ENCODE measurements around the gene ATP5PO. TPM values are rescaled to one million over a fixed set of nuclear protein-coding genes. Genes with fewer than 3 reads are reported as not detected.

The ATP5PO gene
- total RNA-seq, 1 donor from 2014 or later = 168 TPM

- Mint-ChIP-seq H3K27ac (no peak overlapping the region), H3K36me3 (ENCODE audit: low read depth) (peaks cover 46% of the 10 kb centered on the region), H3K4me1 (ENCODE audit: low read depth) (peaks cover 29% of the 10 kb centered on the region), H3K9me3 (no peaks in the 10 kb centered on the region), H3K27me3 (ENCODE audit: insufficient read depth) (no peaks in the 10 kb centered on the region), H3K4me3 (no peak overlapping the region)
- no peak for DNase-seq (ENCODE audit: low spot score)
- intact Hi-C loops (cut with micrococcal nuclease) = no loop called here
Measured at GRCh38 chr21:33909756-33910155, 5.8 kb downstream of the ATP5PO start.

- Mint-ChIP-seq H3K27me3 (ENCODE audit: insufficient read depth) (no peaks in the 10 kb centered on the region), H3K36me3 (ENCODE audit: low read depth) (peaks cover 45% of the 10 kb centered on the region), H3K4me3 (no peak overlapping the region), H3K4me1 (ENCODE audit: low read depth) (peaks cover 21% of the 10 kb centered on the region), H3K27ac (no peak overlapping the region), H3K9me3 (no peaks in the 10 kb centered on the region)
- intact Hi-C loops (cut with micrococcal nuclease) = no loop called here
- no peak for DNase-seq (ENCODE audit: low spot score)
Measured at GRCh38 chr21:33908760-33909159, 6.8 kb downstream of the ATP5PO start.

- peaks cover 14% of the 10 kb centered on the region for H3K4me1 Mint-ChIP-seq (ENCODE audit: low read depth)
- H3K27ac Mint-ChIP-seq = no peak overlapping the region
Measured at GRCh38 chr21:33904041-33904440, 11.6 kb downstream of the ATP5PO start.

GRCh38 chr21:33902349-33902748 is 13.3 kb downstream of the ATP5PO start:
- DNase-seq (ENCODE audit: low spot score) = no peak
- intact Hi-C loops (cut with micrococcal nuclease) = no loop called here
- Mint-ChIP-seq H3K27ac (no peak overlapping the region), H3K4me1 (ENCODE audit: low read depth) (peaks cover 10% of the 10 kb centered on the region), H3K4me3 (no peak overlapping the region), H3K9me3 (no peaks in the 10 kb centered on the region), H3K36me3 (ENCODE audit: low read depth) (peaks cover 42% of the 10 kb centered on the region), H3K27me3 (ENCODE audit: insufficient read depth) (no peaks in the 10 kb centered on the region)

More at GRCh38 chr21:33904041-33904440, 11.6 kb downstream of the ATP5PO start:
- Mint-ChIP-seq H3K4me3 (no peak overlapping the region), H3K36me3 (ENCODE audit: low read depth) (peaks cover 49% of the 10 kb centered on the region), H3K9me3 (no peaks in the 10 kb centered on the region), H3K27me3 (ENCODE audit: insufficient read depth) (no peaks in the 10 kb centered on the region)
- intact Hi-C loops (cut with micrococcal nuclease) = no loop called here
- DNase-seq (ENCODE audit: low spot score) = no peak

- H3K4me3 Mint-ChIP-seq = no peak overlapping the region
Measured at GRCh38 chr21:33901412-33902288, 14.0 kb downstream of the ATP5PO start.

GRCh38 chr21:33899199-33899598 is 16.4 kb downstream of the ATP5PO start:
- Mint-ChIP-seq H3K4me1 (ENCODE audit: low read depth) (peaks cover 24% of the 10 kb centered on the region), H3K36me3 (ENCODE audit: low read depth) (peaks cover 22% of the 10 kb centered on the region), H3K9me3 (no peaks in the 10 kb centered on the region), H3K27ac (no peak overlapping the region), H3K4me3 (no peak overlapping the region), H3K27me3 (ENCODE audit: insufficient read depth) (no peaks in the 10 kb centered on the region)
- intact Hi-C loops (cut with micrococcal nuclease) = no loop called here
- no peak for DNase-seq (ENCODE audit: low spot score)

More at GRCh38 chr21:33901412-33902288, 14.0 kb downstream of the ATP5PO start:
- DNase-seq (ENCODE audit: low spot score) = no peak
- intact Hi-C loops (cut with micrococcal nuclease) = no loop called here
- H3K27ac Mint-ChIP-seq = peak overlapping the region; percentile 7
- H3K27me3 Mint-ChIP-seq (ENCODE audit: insufficient read depth) = no peaks in the 10 kb centered on the region
- peaks cover 37% of the 10 kb centered on the region for H3K36me3 Mint-ChIP-seq (ENCODE audit: low read depth)
- no peaks in the 10 kb centered on the region for H3K9me3 Mint-ChIP-seq
- H3K4me1 Mint-ChIP-seq (ENCODE audit: low read depth) = peaks cover 10% of the 10 kb centered on the region

DNA sequence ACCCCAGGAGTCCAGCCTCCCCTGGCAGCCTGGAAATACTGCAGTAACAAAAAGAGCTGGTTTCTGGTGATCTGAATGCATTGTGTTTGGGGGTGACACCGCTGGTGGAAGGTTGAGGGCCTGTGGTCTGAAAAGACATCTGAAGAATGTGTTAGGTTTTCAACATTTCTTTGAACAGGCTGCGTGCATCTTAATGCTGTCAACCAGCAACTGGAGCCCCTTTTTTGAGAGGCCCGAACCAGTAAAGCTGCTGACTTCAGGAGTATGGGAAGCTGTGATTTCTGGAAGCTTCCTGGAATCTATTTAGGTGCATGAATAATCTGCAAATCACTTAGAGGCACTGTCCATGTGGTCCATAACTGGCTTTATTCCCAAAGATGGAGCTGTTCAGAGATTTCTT is 17.0 kb downstream of the ATP5PO start:
- DNase-seq (ENCODE audit: low spot score) = no peak
- H3K36me3 Mint-ChIP-seq (ENCODE audit: low read depth) = peaks cover 22% of the 10 kb centered on the region
- H3K27ac Mint-ChIP-seq = no peak overlapping the region
- intact Hi-C loops (cut with micrococcal nuclease) = no loop called here
- no peaks in the 10 kb centered on the region for H3K27me3 Mint-ChIP-seq (ENCODE audit: insufficient read depth)
- no peak overlapping the region for H3K4me3 Mint-ChIP-seq
- peaks cover 24% of the 10 kb centered on the region for H3K4me1 Mint-ChIP-seq (ENCODE audit: low read depth)
- H3K9me3 Mint-ChIP-seq = no peaks in the 10 kb centered on the region

DNA sequence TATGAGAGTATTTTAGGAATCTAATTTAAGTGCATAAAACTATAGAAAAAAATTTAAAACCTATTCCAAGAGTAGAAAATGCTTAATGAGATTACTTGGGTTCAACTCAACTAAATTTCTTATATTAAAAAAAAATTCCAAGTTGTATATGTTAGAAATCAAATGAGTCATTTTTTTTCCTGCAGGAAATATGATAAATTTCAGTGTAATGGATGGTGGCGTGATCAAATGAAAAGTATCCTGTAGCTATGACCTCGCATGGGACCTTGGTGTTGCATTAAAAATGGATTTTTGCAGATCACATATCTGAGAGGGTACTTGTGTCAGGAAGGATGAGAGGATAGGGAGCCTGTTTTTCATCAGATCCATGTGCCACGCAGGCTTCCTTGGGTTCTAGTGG is 17.9 kb downstream of the ATP5PO start:
- Mint-ChIP-seq H3K27ac (no peak overlapping the region), H3K4me3 (no peak overlapping the region), H3K27me3 (ENCODE audit: insufficient read depth) (no peaks in the 10 kb centered on the region), H3K9me3 (no peaks in the 10 kb centered on the region), H3K36me3 (ENCODE audit: low read depth) (peaks cover 14% of the 10 kb centered on the region), H3K4me1 (ENCODE audit: low read depth) (peaks cover 24% of the 10 kb centered on the region)
- intact Hi-C loops (cut with micrococcal nuclease) = no loop called here
- no peak for DNase-seq (ENCODE audit: low spot score)

GRCh38 chr21:33897098-33897497 is 18.5 kb downstream of the ATP5PO start:
- intact Hi-C loops (cut with micrococcal nuclease) = no loop called here
- DNase-seq (ENCODE audit: low spot score) = no peak
- peaks cover 24% of the 10 kb centered on the region for H3K4me1 Mint-ChIP-seq (ENCODE audit: low read depth)
- no peaks in the 10 kb centered on the region for H3K27me3 Mint-ChIP-seq (ENCODE audit: insufficient read depth)
- H3K36me3 Mint-ChIP-seq (ENCODE audit: low read depth) = peaks cover 9% of the 10 kb centered on the region
- no peaks in the 10 kb centered on the region for H3K9me3 Mint-ChIP-seq
- H3K4me3 Mint-ChIP-seq = no peak overlapping the region
- H3K27ac Mint-ChIP-seq = no peak overlapping the region

DNA sequence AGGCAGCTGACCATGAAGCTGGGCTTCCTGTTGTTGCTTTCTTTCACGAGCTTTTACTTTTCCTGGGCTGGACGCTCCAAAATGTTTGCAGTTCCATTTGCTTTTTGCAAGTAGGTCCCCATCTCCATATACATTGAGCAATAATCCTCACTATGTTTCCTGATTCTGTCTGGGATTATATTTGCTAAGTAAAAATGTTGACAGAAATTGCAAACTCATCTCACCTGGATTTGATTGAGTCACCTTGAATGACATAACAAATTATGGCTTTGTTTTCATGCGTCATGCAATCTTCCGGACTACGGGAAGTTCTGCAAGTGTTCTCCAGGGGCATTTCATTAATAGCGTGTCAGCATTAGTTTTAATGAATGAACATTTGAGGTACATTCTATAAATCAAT is 18.9 kb downstream of the ATP5PO start:
- H3K4me3 Mint-ChIP-seq = no peak overlapping the region
- no peaks in the 10 kb centered on the region for H3K9me3 Mint-ChIP-seq
- peaks cover 7% of the 10 kb centered on the region for H3K36me3 Mint-ChIP-seq (ENCODE audit: low read depth)
- peaks cover 21% of the 10 kb centered on the region for H3K4me1 Mint-ChIP-seq (ENCODE audit: low read depth)
- no peak overlapping the region for H3K27ac Mint-ChIP-seq
- peaks cover 3% of the 10 kb centered on the region for H3K27me3 Mint-ChIP-seq (ENCODE audit: insufficient read depth)
- no peak for DNase-seq (ENCODE audit: low spot score)
- intact Hi-C loops (cut with micrococcal nuclease) = no loop called here

DNA sequence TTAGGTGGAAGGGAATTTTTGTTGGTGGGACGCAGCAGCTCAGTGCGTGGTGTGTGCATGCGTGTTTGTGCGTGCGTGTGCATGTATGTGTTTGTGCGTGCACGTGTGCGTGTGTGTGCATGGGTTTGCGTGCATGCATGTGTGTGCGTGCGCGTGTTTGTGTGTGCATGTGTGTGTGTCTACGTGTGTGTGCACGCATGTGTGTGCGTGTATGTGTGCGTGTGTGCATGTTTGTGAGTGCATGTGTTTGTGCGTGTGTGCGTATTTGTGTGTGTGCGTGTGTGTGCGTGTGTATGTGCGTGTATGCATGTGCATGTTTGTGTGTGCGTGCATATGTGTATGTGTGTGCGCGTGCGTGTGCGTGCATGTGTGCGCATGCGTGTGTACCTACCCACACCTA is 20.2 kb downstream of the ATP5PO start:
- H3K4me3 Mint-ChIP-seq = no peak overlapping the region
- H3K27me3 Mint-ChIP-seq (ENCODE audit: insufficient read depth) = peaks cover 5% of the 10 kb centered on the region
- H3K4me1 Mint-ChIP-seq (ENCODE audit: low read depth) = peaks cover 14% of the 10 kb centered on the region
- intact Hi-C loops (cut with micrococcal nuclease) = no loop called here
- H3K27ac Mint-ChIP-seq = no peak overlapping the region
- peaks cover 4% of the 10 kb centered on the region for H3K36me3 Mint-ChIP-seq (ENCODE audit: low read depth)
- no peak for DNase-seq (ENCODE audit: low spot score)
- no peaks in the 10 kb centered on the region for H3K9me3 Mint-ChIP-seq

- H3K36me3 Mint-ChIP-seq (ENCODE audit: low read depth) = peaks cover 3% of the 10 kb centered on the region
- peak overlapping the region; percentile 1 for H3K4me3 Mint-ChIP-seq
- peaks cover 14% of the 10 kb centered on the region for H3K4me1 Mint-ChIP-seq (ENCODE audit: low read depth)
- peak overlapping the region; percentile 43 for H3K27ac Mint-ChIP-seq
- H3K27me3 Mint-ChIP-seq (ENCODE audit: insufficient read depth) = peaks cover 5% of the 10 kb centered on the region
- intact Hi-C loops (cut with micrococcal nuclease) = loop anchor here (1.0 kb wide), 1 partner anchor 253 kb away; the partner anchor contains the start of gene ITSN1
- H3K9me3 Mint-ChIP-seq = no peaks in the 10 kb centered on the region
- DNase-seq (ENCODE audit: low spot score) = peak; percentile 35
Measured at GRCh38 chr21:33894736-33895288, 20.8 kb downstream of the ATP5PO start.

DNA sequence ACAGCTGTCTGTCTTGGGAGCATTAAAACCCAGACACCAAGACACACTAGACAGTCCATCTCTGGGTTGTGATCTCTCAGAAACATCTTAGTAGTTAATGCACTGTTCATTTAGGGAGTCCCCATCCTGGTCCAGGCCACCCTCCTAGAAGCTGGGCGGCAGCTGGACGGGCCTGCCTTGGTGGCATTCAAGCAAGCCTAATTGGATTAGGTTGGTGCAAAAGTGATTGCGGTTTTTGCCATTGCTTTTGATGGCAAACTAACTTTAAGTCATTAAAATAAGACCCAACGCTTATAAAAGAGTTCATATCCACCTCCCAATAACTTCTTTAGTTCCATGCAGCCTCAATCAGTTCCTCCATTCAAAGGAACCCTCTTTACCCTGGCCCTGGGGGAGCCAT is 21.7 kb downstream of the ATP5PO start:
- Mint-ChIP-seq H3K36me3 (ENCODE audit: low read depth) (no peaks in the 10 kb centered on the region), H3K27ac (no peak overlapping the region), H3K4me3 (no peak overlapping the region), H3K27me3 (ENCODE audit: insufficient read depth) (peaks cover 8% of the 10 kb centered on the region), H3K9me3 (no peaks in the 10 kb centered on the region), H3K4me1 (ENCODE audit: low read depth) (peaks cover 14% of the 10 kb centered on the region)
- DNase-seq (ENCODE audit: low spot score) = no peak
- intact Hi-C loops (cut with micrococcal nuclease) = loop anchor here (1.0 kb wide), 1 partner anchor 252 kb away; the partner anchor contains the start of gene ITSN1
